Peyer's patch (tissue), 4 donors: ENCODE measurements around the gene CSRNP3.

Experiments used
- CTCF ChIP-seq, 6 experiments: fragments of 450-650 bp in 4 of 6; fragments of 200-600 bp in 2 of 6; sonication (generic) in 1 of 6; IDR thresholded peaks; one replicate each; pipeline ENCODE4 v1.5.1; 2017 to 2019; ENCODE audit warnings: antibody characterized with exemption in 6 of 6, mild to moderate bottlenecking in 3 of 6, moderate library complexity in 1 of 6
- POLR2A ChIP-seq, 2 donors: fragments of 450-650 bp; IDR thresholded peaks; one replicate each; pipeline ENCODE4 v1.5.1; 2017; ENCODE audit warnings: antibody characterized with exemption in 2 of 2, mild to moderate bottlenecking in 2 of 2, moderate library complexity in 2 of 2

DNA sequence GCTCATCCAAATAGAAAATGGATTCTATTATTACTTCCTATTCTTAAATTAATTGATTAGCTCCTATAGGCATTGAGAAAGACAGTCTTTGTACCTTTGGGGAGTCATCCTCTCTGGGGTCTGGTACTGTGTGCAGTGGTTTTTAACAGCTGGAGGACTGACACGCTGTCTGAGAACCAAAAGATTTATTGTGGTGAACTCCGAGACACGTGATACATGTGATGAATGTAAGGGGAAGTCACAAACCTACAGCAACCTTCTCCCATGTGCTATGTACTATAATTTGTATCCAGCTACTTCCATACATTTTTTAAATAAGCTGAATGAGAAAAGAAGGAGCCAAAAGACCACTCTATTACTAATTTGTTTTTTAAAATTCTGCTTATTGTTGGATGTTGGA, 190.9 kb downstream of the CSRNP3 start:
- TF ChIP-seq CTCF (IDR thresholded peaks at IDR 0.05) = no peak
- TF ChIP-seq POLR2A (IDR thresholded peaks at IDR 0.05) = no peak
